WTC11 (cell line): Measurements from ENCODE around the gene HDAC3. TPM values are rescaled to one million over a fixed set of nuclear protein-coding genes. Genes with fewer than 3 reads are reported as not detected.

Source experiments
- ATAC-seq: fragments of 200-7000 bp; cut with Tn5 transposase; 2 replicates; pipeline ENCODE4 v1.10.0; 2021; ENCODE audit warnings: mild to moderate bottlenecking, moderate library complexity
- CTCF ChIA-PET: fragments of 300-600 bp; sonication (Branson Sonifier 250); formaldehyde crosslinking; loops from one replicate; lab custom pipeline; 2021; ENCODE audit warnings: antibody characterized with exemption; lab: Charles Lee
- POLR2A ChIA-PET: fragments of 350-600 bp; sonication (Branson Sonifier 250); formaldehyde crosslinking; loops from one replicate; lab custom pipeline; 2021; ENCODE audit warnings: antibody characterized with exemption; lab: Charles Lee
- DNase-seq: peaks from one replicate; pipeline ENCODE4 v3.0.0; 2021; ENCODE audit warnings: low spot score
- H3K27ac Mint-ChIP-seq: 2 replicates; pipeline ENCODE4 v1.8.0; 2021; ENCODE audit warnings: mixed read lengths
- H3K27me3 Mint-ChIP-seq: 2 replicates; pipeline ENCODE4 v1.8.0; 2021; ENCODE audit warnings: low read depth, mild to moderate bottlenecking, moderate library complexity, mixed read lengths
- H3K36me3 Mint-ChIP-seq: 2 replicates; pipeline ENCODE4 v1.8.0; 2021; ENCODE audit warnings: mixed read lengths
- H3K4me1 Mint-ChIP-seq: 2 replicates; pipeline ENCODE4 v1.8.0; 2022; ENCODE audit warnings: mixed read lengths
- H3K4me3 Mint-ChIP-seq: 2 replicates; pipeline ENCODE4 v1.8.0; 2021; ENCODE audit warnings: mild to moderate bottlenecking, moderate library complexity, mixed read lengths
- H3K9me3 Mint-ChIP-seq: 2 replicates; pipeline ENCODE4 v1.8.0; 2021; ENCODE audit warnings: mixed read lengths
- ATF2 ChIP-seq: sonication (generic); formaldehyde crosslinking; IDR thresholded peaks from 2 replicates; pipeline ENCODE4 v1.8.1; 2022; ENCODE audit warnings: low read depth, missing genetic modification reagents, borderline replicate concordance
- CREB1 ChIP-seq: sonication (generic); formaldehyde crosslinking; IDR thresholded peaks from 2 replicates; pipeline ENCODE4 v1.8.0; 2023; ENCODE audit warnings: mild to moderate bottlenecking, missing genetic modification reagents
- CTCF ChIP-seq: fragments of 200-600 bp; IDR thresholded peaks from 2 replicates; pipeline ENCODE4 v1.8.0; 2022; ENCODE audit warnings: antibody characterized with exemption
- E2F5 ChIP-seq: sonication (generic); formaldehyde crosslinking; IDR thresholded peaks from 2 replicates; pipeline ENCODE4 v1.8.1; 2022; ENCODE audit warnings: mild to moderate bottlenecking, moderate library complexity, missing genetic modification reagents
- ELF4 ChIP-seq: sonication (generic); formaldehyde crosslinking; IDR thresholded peaks from 2 replicates; pipeline ENCODE4 v1.8.1; 2022; ENCODE audit warnings: low read depth, mild to moderate bottlenecking, moderate library complexity, missing genetic modification reagents
- FOXJ3 ChIP-seq: sonication (generic); formaldehyde crosslinking; IDR thresholded peaks from 2 replicates; pipeline ENCODE4 v1.9.0; 2021; ENCODE audit warnings: missing genetic modification reagents, mild to moderate bottlenecking, borderline replicate concordance
- FOXP4 ChIP-seq: sonication (generic); formaldehyde crosslinking; IDR thresholded peaks from 2 replicates; pipeline ENCODE4 v1.8.0; 2022; ENCODE audit warnings: mild to moderate bottlenecking, missing genetic modification reagents
- KAT7 ChIP-seq: sonication (generic); formaldehyde crosslinking; IDR thresholded peaks from 2 replicates; pipeline ENCODE4 v1.8.1; 2023; ENCODE audit warnings: missing genetic modification reagents, mild to moderate bottlenecking, borderline replicate concordance
- MAX ChIP-seq: sonication (generic); formaldehyde crosslinking; IDR thresholded peaks from 2 replicates; pipeline ENCODE4 v1.8.0; 2022; ENCODE audit warnings: mild to moderate bottlenecking, missing genetic modification reagents
- MYBL2 ChIP-seq: sonication (generic); formaldehyde crosslinking; IDR thresholded peaks from 2 replicates; pipeline ENCODE4 v1.8.1; 2023; ENCODE audit warnings: mild to moderate bottlenecking, moderate library complexity, missing genetic modification reagents
- OVOL2 ChIP-seq: fragments of 250-450 bp; sonication (Bioruptor Pico); IDR thresholded peaks from 2 replicates; pipeline ENCODE4 v1.9.0; 2021; ENCODE audit warnings: mild to moderate bottlenecking, borderline replicate concordance
- PREB ChIP-seq: sonication (generic); formaldehyde crosslinking; IDR thresholded peaks from 2 replicates; pipeline ENCODE4 v1.8.1; 2022; ENCODE audit warnings: mild to moderate bottlenecking, missing genetic modification reagents, moderate library complexity, borderline replicate concordance
- SMAD3 ChIP-seq: sonication (generic); formaldehyde crosslinking; IDR thresholded peaks from 2 replicates; pipeline ENCODE4 v1.8.0; 2022; ENCODE audit warnings: missing genetic modification reagents, mild to moderate bottlenecking, borderline replicate concordance
- TEAD1 ChIP-seq: sonication (generic); formaldehyde crosslinking; IDR thresholded peaks from 2 replicates; pipeline ENCODE4 v1.8.0; 2022; ENCODE audit warnings: mild to moderate bottlenecking, missing genetic modification reagents
- USF1 ChIP-seq: sonication (generic); formaldehyde crosslinking; IDR thresholded peaks from 2 replicates; pipeline ENCODE4 v1.8.0; 2022; ENCODE audit warnings: mild to moderate bottlenecking, missing genetic modification reagents
- ZBTB21 ChIP-seq: sonication (generic); formaldehyde crosslinking; IDR thresholded peaks from 2 replicates; pipeline ENCODE4 v1.8.1; 2023; ENCODE audit warnings: mild to moderate bottlenecking, missing genetic modification reagents, borderline replicate concordance
- ZBTB43 ChIP-seq: sonication (generic); formaldehyde crosslinking; IDR thresholded peaks from 2 replicates; pipeline ENCODE4 v1.8.1; 2023; ENCODE audit warnings: mild to moderate bottlenecking, missing genetic modification reagents
- ZNF121 ChIP-seq: sonication (generic); formaldehyde crosslinking; IDR thresholded peaks from 2 replicates; pipeline ENCODE4 v1.8.0; 2023; ENCODE audit warnings: missing genetic modification reagents
- ZNF396 ChIP-seq: fragments of 250-450 bp; sonication (Bioruptor Pico); IDR thresholded peaks from 2 replicates; pipeline ENCODE4 v1.8.0; 2021; ENCODE audit warnings: mild to moderate bottlenecking, moderate library complexity, borderline replicate concordance
- ZNF423 ChIP-seq: fragments of 250-450 bp; sonication (Bioruptor Pico); IDR thresholded peaks from 2 replicates; pipeline ENCODE4 v2.1.2; 2022; ENCODE audit warnings: mild to moderate bottlenecking, moderate library complexity
- total RNA-seq: library from RNA; stranded (reverse); gene quantifications from 3 replicates; pipeline ENCODE4 v1.2.3, GENCODE V29; 2021

Gene HDAC3
- total RNA-seq, 1 experiment from 2014 or later: 96.2 TPM

GRCh38 chr5:141646026-141646425 lies 9.4 kb upstream of the HDAC3 start (continued):
- no peak for TF ChIP-seq ZNF396

GRCh38 chr5:141641634-141642267 lies 5.1 kb upstream of the HDAC3 start:
- DNase-seq: no peak
- no peak overlapping the region for H3K4me3 Mint-ChIP-seq
- no peaks in the 10 kb centered on the region for H3K27me3 Mint-ChIP-seq
- TF ChIP-seq ZNF121: no peak
- no peak for TF ChIP-seq FOXJ3 (CRISPR knock-in tag)
- no peak for TF ChIP-seq ATF2 (CRISPR knock-in tag)
- TF ChIP-seq ZBTB21 (CRISPR knock-in tag): no peak
- no peak for TF ChIP-seq KAT7 (CRISPR knock-in tag)
- no peak for TF ChIP-seq ZNF423 (CRISPR knock-in tag)
- no peak for TF ChIP-seq OVOL2 (CRISPR knock-in tag)
- TF ChIP-seq MYBL2 (CRISPR knock-in tag): no peak
- TF ChIP-seq USF1 (CRISPR knock-in tag): no peak
- no peak for TF ChIP-seq MAX (CRISPR knock-in tag)
- TF ChIP-seq TEAD1: no peak
- no peak for TF ChIP-seq FOXP4 (CRISPR knock-in tag)
- no peak for TF ChIP-seq CTCF
- TF ChIP-seq E2F5: no peak
- no peak for TF ChIP-seq SMAD3
- no peaks in the 10 kb centered on the region for H3K9me3 Mint-ChIP-seq
- H3K27ac Mint-ChIP-seq: no peak overlapping the region
- peaks cover 12% of the 10 kb centered on the region for H3K4me1 Mint-ChIP-seq
- peaks cover 26% of the 10 kb centered on the region for H3K36me3 Mint-ChIP-seq
- ChIA-PET POLR2A (no interaction called here), CTCF (interaction anchor here (2.1 kb wide), 1 partner anchor 23 kb away, joined by 9 read pairs; the partner anchor contains the start of gene DIAPH1)
- ATAC-seq: no peak

GRCh38 chr5:141640698-141641097 lies 4.0 kb upstream of the HDAC3 start:
- DNase-seq (no peak), ATAC-seq (no peak)
- ChIA-PET POLR2A (interaction anchor here (1.7 kb wide), 1 partner anchor 10 kb away, joined by 5 read pairs; the partner anchor contains the start of gene FCHSD1), CTCF (interaction anchor here (0.9 to 1.3 kb wide), 3 partner anchors 10 to 49 kb away, joined by 3 to 4 read pairs (median 4); partner anchors contain the start of genes DIAPH1 and FCHSD1)
- Mint-ChIP-seq H3K9me3 (no peaks in the 10 kb centered on the region), H3K4me3 (no peak overlapping the region), H3K27ac (no peak overlapping the region), H3K4me1 (peaks cover 17% of the 10 kb centered on the region), H3K36me3 (peaks cover 17% of the 10 kb centered on the region), H3K27me3 (no peaks in the 10 kb centered on the region)
- no peak for TF ChIP-seq FOXP4 (CRISPR knock-in tag)
- no peak for TF ChIP-seq CREB1 (CRISPR knock-in tag)
- TF ChIP-seq KAT7 (CRISPR knock-in tag): no peak
- TF ChIP-seq ZBTB43 (CRISPR knock-in tag): no peak
- TF ChIP-seq PREB (CRISPR knock-in tag): no peak
- TF ChIP-seq ELF4: no peak
- TF ChIP-seq FOXJ3 (CRISPR knock-in tag): no peak
